ENCODE results near the gene DHRS11. TPM values are rescaled to one million over a fixed set of nuclear protein-coding genes. Genes with fewer than 3 reads are reported as not detected.

DHRS11 gene
- total RNA-seq, 5 donors from 2014 or later (not counting 1 experiment from before 2014, with no cell fraction given), result 2.6 to 9.7 (median 6.3) TPM

- Histone ChIP-seq H3K4me3 (ENCODE audit: control insufficient read depth in 1 of 2, extremely low read depth in 1 of 2, low read length in 1 of 2) (peak overlapping the region; percentile 82 to 89), H3K36me3 (ENCODE audit: control insufficient read depth in 2 of 2, extremely low read depth in 1 of 2, insufficient read depth in 1 of 2, low read length in 1 of 2) (peaks cover 0 to 5% of the 10 kb centered on the region in 2 donors), H3K27me3 (replicated peaks in 1 of 2; ENCODE audit: control insufficient read depth in 2 of 2, extremely low read depth in 1 of 2, insufficient read depth in 2 of 2, low read length in 1 of 2) (no peaks in the 10 kb centered on the region), H3K4me1 (ENCODE audit: control insufficient read depth in 1 of 2, extremely low read depth in 1 of 2, insufficient read depth in 2 of 2, low read length in 2 of 2) (peaks cover 29 to 34% of the 10 kb centered on the region in 2 experiments), H3K9me3 (no peaks in the 10 kb centered on the region), H3K27ac (ENCODE audit: low read length) (peak overlapping the region; percentile 88)
- ChIA-PET POLR2A (interaction anchor here (0.6 to 2.1 kb wide), 4 partner anchors 10 to 57 kb away, joined by 3 to 11 read pairs (median 4); partner anchors contain the start of genes MYO19 (in 1 of the 2) and PIGW (in 1 of the 2)), CTCF (interaction anchor here in 1 of 2 donors (0.6 to 1.1 kb wide), 5 partner anchors 9 to 56 kb away, joined by 3 to 4 read pairs (median 3); partner anchors contain the start of gene MRM1)
- peaks cover 4% of the 10 kb centered on the region for H3K36me3 Mint-ChIP-seq
- WGBS (ENCODE audit: insufficient coverage), result under 1% methylated on average over 35 of the region's 60 CpGs
- H3K27ac Mint-ChIP-seq, result peak overlapping the region; percentile 87 to 90
- H3K27me3 Mint-ChIP-seq, result no peaks in the 10 kb centered on the region
- H3K9me3 Mint-ChIP-seq, result no peaks in the 10 kb centered on the region
- peak overlapping the region; percentile 87 to 96 (median 87) for H3K4me3 Mint-ChIP-seq
- peak; percentile 90 to 99 (median 97) for DNase-seq
- peak; percentile 77 to 85 (median 82) for ATAC-seq (replicated peaks in 1 of 4)
- peaks cover 44 to 50% (median 48%) of the 10 kb centered on the region in 3 donors for H3K4me1 Mint-ChIP-seq
Measured at GRCh38 chr17:36545465-36546417, 45.9 kb upstream of the DHRS11 start.

DNA sequence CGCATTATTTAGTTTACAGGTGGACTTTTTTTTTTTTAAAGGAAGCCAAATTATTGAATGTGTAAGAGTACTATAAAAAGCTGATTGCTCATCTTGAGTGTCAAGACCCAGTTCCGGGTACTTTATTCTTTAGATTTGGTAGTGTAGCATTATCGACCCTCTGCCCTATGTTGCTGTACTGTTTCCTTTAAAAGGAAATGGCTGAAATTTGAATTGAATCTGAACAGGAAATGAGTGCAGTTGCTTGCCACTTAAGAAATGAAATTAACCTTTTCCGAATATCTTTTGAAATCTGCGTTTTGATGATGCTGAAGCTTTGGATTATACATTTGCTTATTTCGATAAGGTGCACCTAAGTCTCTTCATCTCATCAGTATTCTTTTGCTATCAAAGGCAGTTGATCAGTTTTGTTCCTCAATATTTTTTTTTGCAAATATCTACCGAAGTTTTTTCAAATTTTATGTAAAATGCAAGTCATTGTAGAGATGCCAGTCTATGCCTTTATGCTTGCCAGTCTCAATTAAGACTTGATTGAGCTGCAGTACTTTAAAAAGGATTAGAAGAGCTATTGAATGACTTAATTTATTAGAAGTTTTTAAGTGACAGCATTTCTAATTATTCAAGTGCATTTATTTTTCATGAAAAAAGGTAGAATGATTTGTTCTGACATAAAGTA is 45.1 kb upstream of the DHRS11 start:
- Histone ChIP-seq H3K27me3 (replicated peaks in 1 of 2; ENCODE audit: control insufficient read depth in 2 of 2, extremely low read depth in 1 of 2, insufficient read depth in 2 of 2, low read length in 1 of 2) (no peaks in the 10 kb centered on the region), H3K4me3 (ENCODE audit: control insufficient read depth in 1 of 2, extremely low read depth in 1 of 2, low read length in 1 of 2) (peak overlapping the region; percentile 82 to 89), H3K9me3 (no peaks in the 10 kb centered on the region), H3K4me1 (ENCODE audit: control insufficient read depth in 1 of 2, extremely low read depth in 1 of 2, insufficient read depth in 2 of 2, low read length in 2 of 2) (peaks cover 34 to 41% of the 10 kb centered on the region in 2 experiments), H3K36me3 (ENCODE audit: control insufficient read depth in 2 of 2, extremely low read depth in 1 of 2, insufficient read depth in 1 of 2, low read length in 1 of 2) (peaks cover 0 to 5% of the 10 kb centered on the region in 2 donors), H3K27ac (ENCODE audit: low read length) (peak overlapping the region; percentile 88)
- ATAC-seq (replicated peaks in 1 of 4) (no peak), DNase-seq (peak in 1 of 35 experiments; percentile 31)
- Mint-ChIP-seq H3K4me3 (peak overlapping the region; percentile 87 to 96 (median 87)), H3K27me3 (no peaks in the 10 kb centered on the region), H3K36me3 (peaks cover 6% of the 10 kb centered on the region), H3K27ac (peak overlapping the region; percentile 87 to 90), H3K9me3 (no peaks in the 10 kb centered on the region), H3K4me1 (peaks cover 48 to 57% (median 54%) of the 10 kb centered on the region in 3 donors)
- ChIA-PET CTCF (interaction anchor here in 1 of 2 donors (0.6 to 1.1 kb wide), 3 partner anchors 13 to 730 kb away, joined by 3 to 4 read pairs (median 4); no protein-coding TSS in a partner anchor), POLR2A (interaction anchor here in 1 of 2 donors (0.6 to 2.1 kb wide), 2 partner anchors 11 to 25 kb away, joined by 3 to 11 read pairs; partner anchors contain the start of genes MYO19 and PIGW)
- WGBS (ENCODE audit: insufficient coverage), result 0% methylated on average over 2 of the region's 7 CpGs

DNA sequence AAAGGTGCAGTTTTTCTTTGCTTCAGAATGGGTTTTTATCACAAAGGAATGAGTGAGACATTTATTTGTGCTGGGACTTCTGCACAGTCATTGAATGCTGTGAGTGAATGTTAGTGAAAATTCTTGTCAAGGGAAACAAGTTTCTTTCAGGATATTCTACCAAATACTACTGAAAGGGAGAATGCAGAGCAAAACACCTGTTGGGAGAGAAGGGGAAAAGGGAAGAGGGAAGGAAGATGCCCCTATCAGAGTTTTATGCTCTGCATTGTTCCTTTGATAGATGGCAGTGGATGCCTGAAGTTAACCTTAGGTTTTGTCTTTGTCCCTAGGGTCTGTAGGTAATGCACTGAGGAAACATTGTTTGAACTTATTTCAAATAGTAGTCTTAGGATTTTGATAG is 43.9 kb upstream of the DHRS11 start:
- H3K4me3 ChIP-seq (ENCODE audit: control insufficient read depth in 1 of 2, extremely low read depth in 1 of 2, low read length in 1 of 2), result no peak overlapping the region
- H3K27me3 Mint-ChIP-seq, result no peaks in the 10 kb centered on the region
- H3K36me3 ChIP-seq (ENCODE audit: control insufficient read depth in 2 of 2, extremely low read depth in 1 of 2, insufficient read depth in 1 of 2, low read length in 1 of 2), result peaks cover 0 to 5% of the 10 kb centered on the region in 2 donors
- H3K9me3 Mint-ChIP-seq, result no peaks in the 10 kb centered on the region
- ChIA-PET POLR2A (interaction anchor here (0.9 to 1.0 kb wide), 2 partner anchors 9 to 25 kb away, joined by 3 read pairs; no protein-coding TSS in a partner anchor), CTCF (no interaction called here)
- ATAC-seq (replicated peaks in 1 of 4), result no peak
- peak overlapping the region; percentile 83 to 85 for H3K27ac Mint-ChIP-seq
- peaks cover 6% of the 10 kb centered on the region for H3K36me3 Mint-ChIP-seq
- H3K27me3 ChIP-seq (replicated peaks in 1 of 2; ENCODE audit: control insufficient read depth in 2 of 2, extremely low read depth in 1 of 2, insufficient read depth in 2 of 2, low read length in 1 of 2), result no peaks in the 10 kb centered on the region
- no peak for DNase-seq
- peak overlapping the region; percentile 43 to 96 (median 57) for H3K4me3 Mint-ChIP-seq
- H3K27ac ChIP-seq (ENCODE audit: low read length), result peak overlapping the region; percentile 33
- peaks cover 39 to 46% of the 10 kb centered on the region in 2 experiments for H3K4me1 ChIP-seq (ENCODE audit: control insufficient read depth in 1 of 2, extremely low read depth in 1 of 2, insufficient read depth in 2 of 2, low read length in 2 of 2)
- H3K9me3 ChIP-seq, result no peaks in the 10 kb centered on the region
- H3K4me1 Mint-ChIP-seq, result peaks cover 54 to 65% (median 63%) of the 10 kb centered on the region in 3 donors

- WGBS (ENCODE audit: insufficient coverage), result 48% methylated on average over 3 of the region's 8 CpGs
- no peaks in the 10 kb centered on the region for H3K27me3 Mint-ChIP-seq
- H3K9me3 ChIP-seq, result no peaks in the 10 kb centered on the region
- ChIA-PET POLR2A (interaction anchor here (0.6 to 0.8 kb wide), 3 partner anchors 15 to 1059 kb away, joined by 3 read pairs; no protein-coding TSS in a partner anchor), CTCF (interaction anchor here in 1 of 2 donors (0.6 to 0.8 kb wide), 3 partner anchors 12 to 1134 kb away, joined by 3 read pairs; no protein-coding TSS in a partner anchor)
- H3K27me3 ChIP-seq (replicated peaks in 1 of 2; ENCODE audit: control insufficient read depth in 2 of 2, extremely low read depth in 1 of 2, insufficient read depth in 2 of 2, low read length in 1 of 2), result no peaks in the 10 kb centered on the region
- peak in 1 of 35 experiments; percentile 48 for DNase-seq
- no peak overlapping the region for H3K4me3 ChIP-seq (ENCODE audit: control insufficient read depth in 1 of 2, extremely low read depth in 1 of 2, low read length in 1 of 2)
- H3K4me3 Mint-ChIP-seq, result peak overlapping the region; percentile 6 to 65 (median 47)
- peak; percentile 34 to 73 (median 55) for ATAC-seq (replicated peaks in 1 of 4)
- H3K27ac ChIP-seq (ENCODE audit: low read length), result peak overlapping the region; percentile 25
- peaks cover 13% of the 10 kb centered on the region for H3K36me3 Mint-ChIP-seq
- H3K9me3 Mint-ChIP-seq, result no peaks in the 10 kb centered on the region
- peaks cover 37 to 53% of the 10 kb centered on the region in 2 experiments for H3K4me1 ChIP-seq (ENCODE audit: control insufficient read depth in 1 of 2, extremely low read depth in 1 of 2, insufficient read depth in 2 of 2, low read length in 2 of 2)
- H3K4me1 Mint-ChIP-seq, result peaks cover 66 to 83% (median 81%) of the 10 kb centered on the region in 3 donors
- H3K36me3 ChIP-seq (ENCODE audit: control insufficient read depth in 2 of 2, extremely low read depth in 1 of 2, insufficient read depth in 1 of 2, low read length in 1 of 2), result peaks cover 0 to 12% of the 10 kb centered on the region in 2 donors
- H3K27ac Mint-ChIP-seq, result peak overlapping the region; percentile 74 to 87
Measured at GRCh38 chr17:36550491-36551417, 40.9 kb upstream of the DHRS11 start.

DNA sequence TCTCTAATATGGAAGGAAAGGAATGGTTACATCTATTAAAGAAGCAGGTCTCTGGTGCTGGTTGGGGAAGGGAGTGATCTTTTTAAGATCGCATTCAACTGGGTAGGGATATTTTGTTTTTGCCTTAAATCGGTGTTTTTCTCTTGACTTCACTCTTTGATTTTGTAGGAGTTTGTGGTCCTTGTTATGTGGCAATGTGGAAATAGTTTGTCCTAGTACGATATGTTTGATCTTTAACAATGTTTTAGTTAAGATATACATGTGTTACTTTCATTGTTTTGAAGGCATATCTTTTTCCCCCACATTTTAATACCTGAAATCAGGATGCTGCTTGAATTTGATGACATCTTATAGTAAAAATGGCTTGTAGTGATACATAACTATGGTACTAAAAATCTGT is 38.2 kb upstream of the DHRS11 start:
- Histone ChIP-seq H3K4me3 (ENCODE audit: control insufficient read depth in 1 of 2, extremely low read depth in 1 of 2, low read length in 1 of 2) (no peak overlapping the region), H3K9me3 (no peaks in the 10 kb centered on the region), H3K27me3 (replicated peaks in 1 of 2; ENCODE audit: control insufficient read depth in 2 of 2, extremely low read depth in 1 of 2, insufficient read depth in 2 of 2, low read length in 1 of 2) (no peaks in the 10 kb centered on the region), H3K36me3 (ENCODE audit: control insufficient read depth in 2 of 2, extremely low read depth in 1 of 2, insufficient read depth in 1 of 2, low read length in 1 of 2) (peaks cover 13 to 33% of the 10 kb centered on the region in 2 donors), H3K4me1 (ENCODE audit: control insufficient read depth in 1 of 2, extremely low read depth in 1 of 2, insufficient read depth in 2 of 2, low read length in 2 of 2) (peaks cover 30 to 34% of the 10 kb centered on the region in 2 experiments), H3K27ac (ENCODE audit: low read length) (no peak overlapping the region)
- POLR2A ChIA-PET, result interaction anchor here (0.6 kb wide), 3 partner anchors 12 to 769 kb away, joined by 3 to 9 read pairs (median 7); no protein-coding TSS in a partner anchor
- no peaks in the 10 kb centered on the region for H3K9me3 Mint-ChIP-seq
- peaks cover 24% of the 10 kb centered on the region for H3K36me3 Mint-ChIP-seq
- CTCF ChIA-PET, result interaction anchor here in 1 of 2 donors (1.0 kb wide), 1 partner anchor 22 kb away, joined by 5 read pairs; no protein-coding TSS in a partner anchor
- H3K27ac Mint-ChIP-seq, result peak overlapping the region; percentile 77 to 83
- DNase-seq, result peak in 1 of 35 experiments; percentile 30
- peak in 1 of 4 experiments; percentile 31 for ATAC-seq (replicated peaks in 1 of 4)
- peak overlapping the region; percentile 58 to 64 (median 58) for H3K4me3 Mint-ChIP-seq
- peaks cover 61 to 75% (median 75%) of the 10 kb centered on the region in 3 donors for H3K4me1 Mint-ChIP-seq
- H3K27me3 Mint-ChIP-seq, result no peaks in the 10 kb centered on the region
- WGBS (ENCODE audit: insufficient coverage), result no CpG with 5 or more reads among the region's 3 CpGs

Data from T-cell (primary cell).